ENCODE results near the gene NEU2. TPM values are rescaled to one million over a fixed set of nuclear protein-coding genes. Genes with fewer than 3 reads are reported as not detected.
"Not testable (repeated sequence)": the region's sequence is repeated elsewhere in the genome, so short reads cannot be mapped to it uniquely, and the experiment has no call there.

The NEU2 gene
- polyA plus RNA-seq, 3 donors from 2014 or later: not detected

DNA sequence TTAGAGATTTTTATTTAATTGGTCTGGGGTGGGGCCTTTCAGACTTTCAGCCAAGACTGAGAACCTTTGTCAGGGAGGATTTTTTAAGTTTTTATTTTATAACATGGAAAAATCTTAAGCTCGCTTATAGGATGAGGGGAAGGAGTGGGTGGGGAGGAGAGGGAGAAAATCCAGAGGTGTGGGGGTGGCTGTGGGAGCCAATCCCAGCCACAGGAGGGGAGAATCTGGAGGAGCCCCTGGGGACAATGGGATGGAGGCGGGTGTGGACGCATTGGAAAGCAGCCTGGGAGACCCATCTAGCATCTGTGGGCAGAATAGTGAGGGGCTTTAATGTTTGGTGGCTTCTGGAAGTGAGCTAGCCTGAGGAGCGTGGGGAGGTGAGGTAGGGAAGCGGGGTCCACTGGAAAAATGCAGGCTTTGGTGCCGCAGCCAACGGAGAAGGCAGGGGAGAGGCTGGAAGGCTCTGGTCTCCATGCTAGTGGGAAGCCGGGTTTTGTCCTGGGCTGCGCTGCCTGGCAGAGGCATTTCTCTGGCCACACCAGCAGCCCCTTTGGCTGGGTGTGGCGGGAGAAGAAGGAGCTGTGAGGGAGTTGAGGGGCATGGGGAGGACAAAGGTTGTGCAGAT is 16.2 kb downstream of the NEU2 start:
- no peak for DNase-seq
- Mint-ChIP-seq H3K36me3 (no peaks in the 10 kb centered on the region), H3K27me3 (ENCODE audit: low read depth in 3 of 3) (peaks cover 2 to 8% (median 7%) of the 10 kb centered on the region in 3 donors), H3K4me1 (peaks cover 25 to 27% of the 10 kb centered on the region in 2 donors), H3K27ac (peak overlapping the region in 4 of 6 donors; percentile 13 to 74 (median 60)), H3K9me3 (no peaks in the 10 kb centered on the region), H3K4me3 (peak overlapping the region in 3 of 5 donors; percentile 45 to 69 (median 50))

DNA sequence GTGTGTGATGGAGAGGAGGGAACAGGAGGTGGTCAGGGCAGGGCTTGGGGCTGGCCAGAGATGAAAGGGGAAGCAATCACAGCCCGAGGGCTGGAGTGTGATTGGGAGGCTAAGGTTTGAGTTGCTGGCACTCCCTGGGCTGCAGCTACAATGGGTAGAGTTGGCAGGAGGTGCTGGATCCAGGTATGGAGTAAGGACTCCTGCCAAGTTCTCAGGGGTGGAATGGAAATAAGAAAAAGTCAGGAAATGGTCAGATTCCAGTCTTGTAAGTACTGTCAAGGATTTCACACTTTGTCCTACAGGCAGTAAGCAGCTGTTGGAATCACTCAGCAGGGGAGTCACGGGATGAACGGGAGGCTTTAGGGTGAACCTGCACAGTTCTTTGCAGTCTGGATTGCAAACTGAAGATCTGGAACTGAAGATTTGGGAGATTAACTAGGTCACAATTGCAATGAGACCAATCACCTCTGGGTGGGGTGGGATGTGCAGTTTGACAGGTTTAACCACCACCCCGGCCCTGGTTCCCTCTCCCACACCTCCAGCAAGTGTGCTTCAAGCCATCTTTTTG is 16.8 kb downstream of the NEU2 start:
- Mint-ChIP-seq H3K27me3 (ENCODE audit: low read depth in 3 of 3) (peaks cover 4 to 10% (median 7%) of the 10 kb centered on the region in 3 donors), H3K4me3 (peak overlapping the region; percentile 2 to 69 (median 45)), H3K27ac (peak overlapping the region; percentile 2 to 74 (median 60)), H3K36me3 (no peaks in the 10 kb centered on the region), H3K9me3 (no peaks in the 10 kb centered on the region), H3K4me1 (peaks cover 31 to 33% of the 10 kb centered on the region in 2 donors)
- DNase-seq: peak; percentile 36 to 56 (median 44)

- Mint-ChIP-seq H3K36me3 (no peaks in the 10 kb centered on the region), H3K4me3 (no peak overlapping the region), H3K27me3 (ENCODE audit: low read depth in 3 of 3) (peaks cover 10 to 12% (median 11%) of the 10 kb centered on the region in 3 donors), H3K27ac (no peak overlapping the region), H3K9me3 (no peaks in the 10 kb centered on the region), H3K4me1 (peaks cover 35 to 37% of the 10 kb centered on the region in 2 donors)
- DNase-seq: no peak
Observed at GRCh38 chr2:233051241-233052149, 19.0 kb downstream of the NEU2 start.

DNA sequence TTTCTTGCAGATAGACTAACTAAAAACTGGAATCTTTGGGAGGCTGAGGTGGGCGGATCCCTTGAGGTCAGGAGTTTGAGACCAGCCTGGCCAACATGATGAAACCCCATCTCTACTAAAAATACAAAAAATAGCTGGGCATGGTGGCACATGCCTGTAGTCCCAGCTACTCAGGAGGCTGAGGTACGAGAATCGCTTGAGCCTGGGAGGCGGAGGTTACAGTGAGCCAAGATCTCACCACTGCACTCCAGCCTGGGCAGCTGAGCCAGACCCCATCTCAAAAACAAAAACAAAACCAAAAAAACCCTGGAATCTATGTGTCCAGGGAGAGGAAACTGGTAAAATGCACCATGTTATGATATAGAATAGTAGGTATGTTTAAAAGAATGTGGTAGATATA is 20.0 kb downstream of the NEU2 start:
- not testable (repeated sequence) for H3K4me3 Mint-ChIP-seq, DNase-seq, H3K9me3 Mint-ChIP-seq, H3K36me3 Mint-ChIP-seq, H3K27ac Mint-ChIP-seq
- peaks cover 34 to 37% of the 10 kb centered on the region in 2 donors for H3K4me1 Mint-ChIP-seq
- peaks cover 10 to 12% (median 11%) of the 10 kb centered on the region in 3 donors for H3K27me3 Mint-ChIP-seq (ENCODE audit: low read depth in 3 of 3)

- Mint-ChIP-seq H3K36me3 (no peaks in the 10 kb centered on the region), H3K27me3 (ENCODE audit: low read depth in 3 of 3) (peaks cover 6 to 11% (median 6%) of the 10 kb centered on the region in 3 donors), H3K4me1 (peaks cover 34 to 39% of the 10 kb centered on the region in 2 donors), H3K27ac (peak overlapping the region in 2 of 6 donors; percentile 36 to 71), H3K4me3 (peak overlapping the region in 2 of 5 donors; percentile 11 to 35), H3K9me3 (no peaks in the 10 kb centered on the region)
- DNase-seq: peak; percentile 59 to 66 (median 63)
Observed at GRCh38 chr2:233053928-233054784, 21.7 kb downstream of the NEU2 start.

DNA sequence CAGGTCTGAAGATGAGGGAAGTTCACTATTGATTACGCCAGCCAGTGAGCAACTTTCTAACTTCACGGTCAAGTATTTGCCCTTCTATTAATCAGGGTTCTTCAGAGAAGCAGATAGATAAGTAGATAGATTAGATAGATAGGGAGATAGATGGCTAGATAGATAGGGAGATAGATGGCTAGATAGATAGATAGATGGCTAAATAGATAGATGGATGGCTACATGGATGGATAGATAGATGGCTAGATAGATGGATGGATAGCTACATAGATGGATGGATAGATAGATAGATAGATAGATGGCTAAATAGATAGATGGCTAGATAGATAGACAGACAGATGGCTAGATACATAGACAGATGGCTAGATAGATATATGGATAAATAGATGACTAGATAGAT is 22.9 kb downstream of the NEU2 start:
- Mint-ChIP-seq H3K4me1 (peaks cover 33 to 37% of the 10 kb centered on the region in 2 donors), H3K27me3 (ENCODE audit: low read depth in 3 of 3) (peaks cover 9 to 18% (median 10%) of the 10 kb centered on the region in 3 donors), H3K9me3 (no peaks in the 10 kb centered on the region), H3K4me3 (no peak overlapping the region), H3K27ac (no peak overlapping the region), H3K36me3 (no peaks in the 10 kb centered on the region)
- no peak for DNase-seq

DNA sequence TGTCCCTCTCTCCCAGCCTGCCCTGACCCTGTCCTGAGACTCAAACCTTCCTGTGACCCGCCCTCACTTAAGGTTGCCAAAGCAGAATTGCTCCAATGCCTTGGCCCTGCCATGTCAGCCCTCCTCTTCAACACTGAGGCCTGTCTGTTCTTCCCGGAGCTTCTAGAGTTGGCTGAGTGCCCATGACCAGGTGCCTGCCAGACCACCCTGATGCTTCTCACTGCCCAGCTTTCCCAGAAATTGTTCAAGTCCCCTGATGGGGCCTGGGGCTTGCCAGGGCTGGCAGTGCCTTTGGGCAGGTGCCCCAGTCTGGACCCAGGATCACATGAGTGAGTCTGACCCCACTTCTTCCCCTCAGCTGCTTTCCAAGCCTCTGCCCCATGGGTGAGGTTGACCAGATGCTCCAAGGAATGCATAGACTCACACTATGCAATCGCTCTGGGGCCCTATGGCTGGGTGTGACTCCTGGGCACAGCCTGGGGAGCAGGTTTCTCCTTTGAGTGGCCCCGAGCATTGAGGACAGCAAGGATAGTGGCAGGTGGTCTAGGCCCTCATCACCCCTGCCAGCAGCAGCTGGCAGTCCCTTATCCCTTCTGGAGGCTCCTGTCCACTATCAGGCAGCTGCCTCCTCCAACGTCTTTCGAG is 24.6 kb downstream of the NEU2 start:
- H3K4me3 Mint-ChIP-seq: peak overlapping the region in 1 of 5 donors; percentile 15
- H3K4me1 Mint-ChIP-seq: peaks cover 36 to 37% of the 10 kb centered on the region in 2 donors
- H3K36me3 Mint-ChIP-seq: no peaks in the 10 kb centered on the region
- H3K9me3 Mint-ChIP-seq: no peaks in the 10 kb centered on the region
- peak overlapping the region in 4 of 6 donors; percentile 12 to 78 (median 44) for H3K27ac Mint-ChIP-seq
- peaks cover 10 to 21% (median 21%) of the 10 kb centered on the region in 3 donors for H3K27me3 Mint-ChIP-seq (ENCODE audit: low read depth in 3 of 3)
- DNase-seq: no peak

- no peaks in the 10 kb centered on the region for H3K9me3 Mint-ChIP-seq
- peaks cover 8 to 21% (median 21%) of the 10 kb centered on the region in 3 donors for H3K27me3 Mint-ChIP-seq (ENCODE audit: low read depth in 3 of 3)
- H3K4me3 Mint-ChIP-seq: peak overlapping the region; percentile 80 to 97 (median 86)
- DNase-seq: no peak
- H3K36me3 Mint-ChIP-seq: peaks cover 0 to 6% (median 0%) of the 10 kb centered on the region in 3 donors
- H3K27ac Mint-ChIP-seq: peak overlapping the region; percentile 93 to 99 (median 96)
- H3K4me1 Mint-ChIP-seq: peaks cover 46 to 51% of the 10 kb centered on the region in 2 donors
Observed at GRCh38 chr2:233058717-233059546, 26.5 kb downstream of the NEU2 start.

DNA sequence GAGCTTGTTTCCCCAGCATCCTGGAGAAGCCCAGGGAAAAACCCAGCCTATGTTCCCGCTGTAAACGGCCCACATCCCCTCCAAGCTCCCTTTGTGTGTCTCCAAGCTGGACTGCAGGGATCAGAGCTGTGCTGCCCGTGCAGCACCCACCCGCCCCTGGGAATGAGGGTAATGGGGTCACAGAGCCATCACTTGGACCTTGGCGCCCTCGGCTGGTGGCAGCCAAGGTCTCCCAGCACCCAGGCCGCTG is 27.0 kb downstream of the NEU2 start:
- DNase-seq: no peak
- Mint-ChIP-seq H3K4me3 (peak overlapping the region; percentile 85 to 97 (median 92)), H3K27ac (peak overlapping the region; percentile 93 to 99 (median 96)), H3K27me3 (ENCODE audit: low read depth in 3 of 3) (peaks cover 8 to 21% (median 19%) of the 10 kb centered on the region in 3 donors), H3K36me3 (peaks cover 0 to 6% (median 0%) of the 10 kb centered on the region in 3 donors), H3K9me3 (no peaks in the 10 kb centered on the region), H3K4me1 (peaks cover 46 to 53% of the 10 kb centered on the region in 2 donors)

DNA sequence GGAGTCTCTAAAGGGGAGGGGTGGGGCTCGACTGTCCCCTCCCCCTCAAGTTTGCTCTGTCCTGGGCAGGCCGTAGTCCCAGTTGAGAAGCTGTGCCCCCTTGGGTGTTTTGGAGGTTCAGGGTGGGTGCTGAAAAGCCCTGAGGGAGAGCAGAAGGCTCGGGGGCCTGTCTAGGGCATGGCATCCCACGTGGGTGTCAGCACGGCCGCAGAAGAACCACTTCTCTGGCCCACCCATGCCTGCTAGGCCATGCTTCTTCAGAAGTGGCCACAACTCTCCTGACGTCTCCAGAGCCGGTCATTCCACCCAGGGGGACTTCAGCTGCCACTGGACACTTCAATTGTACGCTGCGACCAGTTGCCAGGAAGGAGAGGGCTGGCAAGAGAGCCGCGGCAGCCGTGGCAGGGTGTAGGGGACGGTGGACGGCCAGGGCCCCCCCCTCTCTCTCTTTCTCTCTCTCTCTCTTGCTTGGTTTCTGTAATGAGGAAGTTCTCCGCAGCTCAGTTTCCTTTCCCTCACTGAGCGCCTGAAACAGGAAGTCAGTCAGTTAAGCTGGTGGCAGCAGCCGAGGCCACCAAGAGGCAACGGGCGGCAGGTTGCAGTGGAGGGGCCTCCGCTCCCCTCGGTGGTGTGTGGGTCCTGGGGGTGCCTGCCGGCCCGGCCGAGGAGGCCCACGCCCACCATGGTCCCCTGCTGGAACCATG is 27.5 kb downstream of the NEU2 start, which contains the start of gene INPP5D:
INPP5D (plus strand) TSS at position 546 of the 704 bp plus-strand sequence; CDS start at position 683, 137 bp downstream.
- H3K4me3 Mint-ChIP-seq: peak within 1 kb of the TSS; percentile 85 to 97 (median 92)
- DNase-seq: peak; percentile 81 to 87 (median 86)
- no peaks in the 10 kb centered on the region for H3K9me3 Mint-ChIP-seq
- H3K27me3 Mint-ChIP-seq (ENCODE audit: low read depth in 3 of 3): peaks cover 8 to 17% (median 15%) of the 10 kb centered on the region in 3 donors
- peaks cover 0 to 6% (median 0%) of the 10 kb centered on the region in 3 donors for H3K36me3 Mint-ChIP-seq
- peak within 1 kb of the TSS; percentile 93 to 99 (median 96) for H3K27ac Mint-ChIP-seq
- peaks cover 48 to 54% of the 10 kb centered on the region in 2 donors for H3K4me1 Mint-ChIP-seq

DNA sequence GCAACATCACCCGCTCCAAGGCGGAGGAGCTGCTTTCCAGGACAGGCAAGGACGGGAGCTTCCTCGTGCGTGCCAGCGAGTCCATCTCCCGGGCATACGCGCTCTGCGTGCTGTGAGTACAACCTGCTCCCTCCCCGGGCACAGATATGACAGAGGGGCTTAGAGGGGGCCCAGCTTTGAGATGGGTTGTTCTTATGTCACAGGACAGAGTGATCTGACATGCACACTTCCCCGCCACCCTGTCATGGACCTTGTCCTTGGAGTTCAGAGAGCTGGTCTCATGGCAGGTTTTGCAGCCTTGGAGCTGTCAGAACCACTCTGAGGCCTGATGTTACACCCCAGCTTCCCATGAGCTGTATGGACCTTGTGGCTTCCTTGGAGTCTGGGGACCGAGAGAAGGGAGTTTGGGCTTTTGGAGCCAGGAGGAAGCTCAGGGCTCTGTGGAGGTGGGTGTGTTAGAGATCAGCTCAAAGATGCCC is 28.1 kb downstream of the NEU2 start:
- peaks cover 8 to 17% (median 13%) of the 10 kb centered on the region in 3 donors for H3K27me3 Mint-ChIP-seq (ENCODE audit: low read depth in 3 of 3)
- no peak for DNase-seq
- no peaks in the 10 kb centered on the region for H3K9me3 Mint-ChIP-seq
- H3K36me3 Mint-ChIP-seq: peaks cover 0 to 6% (median 0%) of the 10 kb centered on the region in 3 donors
- H3K4me1 Mint-ChIP-seq: peaks cover 54 to 59% of the 10 kb centered on the region in 2 donors
- H3K4me3 Mint-ChIP-seq: peak overlapping the region; percentile 85 to 97 (median 92)
- peak overlapping the region; percentile 93 to 99 (median 96) for H3K27ac Mint-ChIP-seq

All from immature natural killer cell (primary cell).